ENCODE data around the gene NECTIN1. TPM values are rescaled to one million over a fixed set of nuclear protein-coding genes. Genes with fewer than 3 reads are reported as not detected.

Gene NECTIN1
- total RNA-seq, 6 donors from 2014 or later: 1.4 to 12.6 (median 7.6) TPM

GRCh38 chr11:119776031-119776636 is 47.1 kb upstream of the NECTIN1 start:
- ATAC-seq (ENCODE audit: low FRiP score in 2 of 2): no peak

DNA sequence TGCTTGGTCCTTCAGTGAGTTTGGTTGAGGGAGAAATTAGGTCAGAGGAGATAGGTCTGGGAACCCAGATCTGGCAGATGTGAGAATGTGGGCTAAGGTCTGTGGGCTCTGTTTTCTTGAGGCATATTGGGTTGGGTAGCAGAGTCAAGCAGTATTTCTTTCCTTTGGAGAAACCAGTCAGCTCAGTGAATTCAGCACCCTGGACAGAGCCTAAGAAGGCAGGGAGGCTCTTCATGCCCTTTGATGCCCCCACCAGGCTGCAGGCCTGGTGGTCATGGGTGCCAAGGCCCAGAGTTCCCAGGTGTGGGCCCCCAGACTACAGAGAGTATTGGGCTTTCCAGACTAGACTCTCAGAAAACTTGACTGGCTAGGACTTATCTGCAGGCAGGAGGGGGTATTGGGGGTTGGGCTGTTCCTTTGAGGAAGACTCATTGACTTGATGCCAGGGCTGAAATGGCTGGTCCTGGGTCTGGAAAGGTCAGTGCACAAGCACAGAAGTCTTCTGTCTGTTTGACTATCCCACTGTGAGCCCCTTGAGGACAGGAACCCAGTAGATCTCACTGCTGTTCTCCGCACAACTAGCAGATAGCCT is 45.3 kb upstream of the NECTIN1 start:
- 83 to 100% methylated on average over 1 of the region's 1 CpG for WGBS, 2 donors
- DNase-seq: no peak
- ATAC-seq (ENCODE audit: low FRiP score in 2 of 2): no peak

More at GRCh38 chr11:119776031-119776636, 47.1 kb upstream of the NECTIN1 start:
- Histone ChIP-seq H3K4me3 (no peak overlapping the region), H3K9me3 (no peaks in the 10 kb centered on the region), H3K36me3 (no peaks in the 10 kb centered on the region), H3K4me1 (no peaks in the 10 kb centered on the region), H3K27me3 (no peaks in the 10 kb centered on the region), H3K27ac (no peak overlapping the region)
- no peak for DNase-seq
- WGBS, 2 donors: 45 to 82% methylated on average over 3 to 4 of the region's 4 CpGs
- TF ChIP-seq POLR2A (IDR thresholded peaks at IDR 0.05) (no peak), EP300 (IDR thresholded peaks at IDR 0.05) (no peak), POLR2AphosphoS5 (IDR thresholded peaks at IDR 0.05) (no peak)
- TF ChIP-seq, protein P1, sequence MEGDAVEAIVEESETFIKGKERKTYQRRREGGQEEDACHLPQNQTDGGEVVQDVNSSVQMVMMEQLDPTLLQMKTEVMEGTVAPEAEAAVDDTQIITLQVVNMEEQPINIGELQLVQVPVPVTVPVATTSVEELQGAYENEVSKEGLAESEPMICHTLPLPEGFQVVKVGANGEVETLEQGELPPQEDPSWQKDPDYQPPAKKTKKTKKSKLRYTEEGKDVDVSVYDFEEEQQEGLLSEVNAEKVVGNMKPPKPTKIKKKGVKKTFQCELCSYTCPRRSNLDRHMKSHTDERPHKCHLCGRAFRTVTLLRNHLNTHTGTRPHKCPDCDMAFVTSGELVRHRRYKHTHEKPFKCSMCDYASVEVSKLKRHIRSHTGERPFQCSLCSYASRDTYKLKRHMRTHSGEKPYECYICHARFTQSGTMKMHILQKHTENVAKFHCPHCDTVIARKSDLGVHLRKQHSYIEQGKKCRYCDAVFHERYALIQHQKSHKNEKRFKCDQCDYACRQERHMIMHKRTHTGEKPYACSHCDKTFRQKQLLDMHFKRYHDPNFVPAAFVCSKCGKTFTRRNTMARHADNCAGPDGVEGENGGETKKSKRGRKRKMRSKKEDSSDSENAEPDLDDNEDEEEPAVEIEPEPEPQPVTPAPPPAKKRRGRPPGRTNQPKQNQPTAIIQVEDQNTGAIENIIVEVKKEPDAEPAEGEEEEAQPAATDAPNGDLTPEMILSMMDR (IDR thresholded peaks at IDR 0.05): no peak

GRCh38 chr11:119772641-119773415 is 43.8 kb upstream of the NECTIN1 start:
- no peak for TF ChIP-seq POLR2A (IDR thresholded peaks at IDR 0.05)
- TF ChIP-seq, protein P1 (IDR thresholded peaks at IDR 0.05): no peak
- TF ChIP-seq POLR2AphosphoS5 (IDR thresholded peaks at IDR 0.05): no peak
- no peak for TF ChIP-seq EP300 (IDR thresholded peaks at IDR 0.05)
- no peaks in the 10 kb centered on the region for H3K27me3 ChIP-seq
- H3K4me3 ChIP-seq: no peak overlapping the region
- no peaks in the 10 kb centered on the region for H3K4me1 ChIP-seq
- H3K27ac ChIP-seq: no peak overlapping the region
- H3K9me3 ChIP-seq: no peaks in the 10 kb centered on the region
- WGBS, 2 donors: 45 to 77% methylated on average over 4 to 8 of the region's 8 CpGs
- ATAC-seq (ENCODE audit: low FRiP score in 2 of 2) (no peak), DNase-seq (no peak)
- H3K36me3 ChIP-seq: no peaks in the 10 kb centered on the region

More for the DNA sequence above, 45.3 kb upstream of the NECTIN1 start:
- no peak overlapping the region for H3K4me3 ChIP-seq
- no peaks in the 10 kb centered on the region for H3K9me3 ChIP-seq
- H3K27me3 ChIP-seq: no peaks in the 10 kb centered on the region
- H3K4me1 ChIP-seq: no peaks in the 10 kb centered on the region
- no peaks in the 10 kb centered on the region for H3K36me3 ChIP-seq
- TF ChIP-seq, protein P1 (IDR thresholded peaks at IDR 0.05): no peak
- TF ChIP-seq POLR2A (IDR thresholded peaks at IDR 0.05): no peak
- no peak for TF ChIP-seq POLR2AphosphoS5 (IDR thresholded peaks at IDR 0.05)
- no peak for TF ChIP-seq EP300 (IDR thresholded peaks at IDR 0.05)
- no peak overlapping the region for H3K27ac ChIP-seq

DNA sequence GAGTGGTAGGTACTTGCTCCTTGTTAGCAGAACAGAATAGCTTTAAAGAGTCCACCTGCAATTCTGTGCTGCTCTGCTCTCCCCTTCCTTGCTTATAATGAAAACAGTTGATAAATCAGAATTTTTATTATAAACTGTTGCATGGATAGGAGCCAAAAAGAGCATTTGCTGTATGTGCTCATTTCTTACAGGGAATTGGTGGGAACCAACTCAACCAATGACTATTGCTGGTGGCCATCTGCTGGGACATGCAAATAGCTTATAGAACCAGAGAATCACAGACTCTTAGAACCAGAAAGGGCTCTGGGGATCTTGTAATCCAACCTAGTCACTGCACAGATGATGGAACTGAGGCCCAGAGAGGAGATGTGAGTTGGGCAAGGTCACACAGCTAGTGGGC is 43.1 kb upstream of the NECTIN1 start:
- H3K9me3 ChIP-seq: no peaks in the 10 kb centered on the region
- ATAC-seq (ENCODE audit: low FRiP score in 2 of 2) (no peak), DNase-seq (no peak)
- H3K4me1 ChIP-seq: no peaks in the 10 kb centered on the region
- H3K4me3 ChIP-seq: no peak overlapping the region
- H3K27me3 ChIP-seq: no peaks in the 10 kb centered on the region
- no peaks in the 10 kb centered on the region for H3K36me3 ChIP-seq
- TF ChIP-seq POLR2AphosphoS5 (IDR thresholded peaks at IDR 0.05) (no peak), POLR2A (IDR thresholded peaks at IDR 0.05) (no peak), EP300 (IDR thresholded peaks at IDR 0.05) (no peak)
- TF ChIP-seq, protein P1 (IDR thresholded peaks at IDR 0.05): no peak
- no peak overlapping the region for H3K27ac ChIP-seq

Measured in upper lobe of left lung (tissue), 6 donors.